ENCODE results near the gene WNT4. TPM values are rescaled to one million over a fixed set of nuclear protein-coding genes. Genes with fewer than 3 reads are reported as not detected.

The WNT4 gene
- total RNA-seq, 1 experiment from 2014 or later, result 1.5 TPM

GRCh38 chr1:22190251-22190650 is 47.4 kb upstream of the WNT4 start:
- no peak for DNase-seq (ENCODE audit: low read depth, low spot score)

More at GRCh38 chr1:22190251-22190650, 47.4 kb upstream of the WNT4 start:
- no peak for TF ChIP-seq EZH2phosphoT487 (IDR thresholded peaks at IDR 0.05; ENCODE audit: borderline replicate concordance)
- TF ChIP-seq CEBPB (IDR thresholded peaks at IDR 0.05; ENCODE audit: low read depth), result no peak
- no peak for TF ChIP-seq CBX3 (IDR thresholded peaks at IDR 0.05; ENCODE audit: low read depth)
- TF ChIP-seq ZNF274 (IDR thresholded peaks at IDR 0.05; ENCODE audit: low read depth, low read length), result no peak
- TF ChIP-seq SP1 (IDR thresholded peaks at IDR 0.05; ENCODE audit: low read depth), result no peak
- TF ChIP-seq ZBTB33 (IDR thresholded peaks at IDR 0.05; ENCODE audit: extremely low read depth, insufficient replicate concordance, low read length), result no peak
- TF ChIP-seq ZFX (IDR thresholded peaks at IDR 0.05), result no peak
- TF ChIP-seq EGR1 (IDR thresholded peaks at IDR 0.05; ENCODE audit: low read depth), result no peak
- TF ChIP-seq SRF (IDR thresholded peaks at IDR 0.05; ENCODE audit: low read depth), result no peak
- TF ChIP-seq, protein P1, sequence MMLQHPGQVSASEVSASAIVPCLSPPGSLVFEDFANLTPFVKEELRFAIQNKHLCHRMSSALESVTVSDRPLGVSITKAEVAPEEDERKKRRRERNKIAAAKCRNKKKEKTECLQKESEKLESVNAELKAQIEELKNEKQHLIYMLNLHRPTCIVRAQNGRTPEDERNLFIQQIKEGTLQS (IDR thresholded peaks at IDR 0.05), result no peak
- no peak for TF ChIP-seq CTCF (IDR thresholded peaks at IDR 0.05 in 2 of 3, conservative IDR thresholded peaks at IDR 0.05 in 1 of 3; ENCODE audit: borderline replicate concordance in 1 of 3, insufficient read depth in 1 of 3, low read depth in 2 of 3, low read length in 2 of 3)
- TF ChIP-seq SIN3A (IDR thresholded peaks at IDR 0.05; ENCODE audit: low read depth), result no peak
- TF ChIP-seq, protein P2, sequence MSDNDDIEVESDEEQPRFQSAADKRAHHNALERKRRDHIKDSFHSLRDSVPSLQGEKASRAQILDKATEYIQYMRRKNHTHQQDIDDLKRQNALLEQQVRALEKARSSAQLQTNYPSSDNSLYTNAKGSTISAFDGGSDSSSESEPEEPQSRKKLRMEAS (IDR thresholded peaks at IDR 0.05), result no peak
- TF ChIP-seq JUND (IDR thresholded peaks at IDR 0.05), result no peak
- Histone ChIP-seq H3K79me2 (ENCODE audit: insufficient read depth, low read length) (no peaks in the 10 kb centered on the region), H3K36me3 (ENCODE audit: control insufficient read depth in 1 of 2, insufficient read depth in 2 of 2, low read length in 2 of 2) (no peaks in the 10 kb centered on the region), H3K27ac (ENCODE audit: low read depth, low read length) (no peak overlapping the region), H3K27me3 (ENCODE audit: insufficient read depth, low read length) (no peaks in the 10 kb centered on the region), H4K20me1 (ENCODE audit: insufficient read depth) (no peaks in the 10 kb centered on the region), H2AFZ (ENCODE audit: low read depth, low read length, poor library complexity, severe bottlenecking) (no peak overlapping the region), H3K9ac (ENCODE audit: low read length) (no peak overlapping the region), H3K4me1 (ENCODE audit: control insufficient read depth in 1 of 2, insufficient read depth in 2 of 2, low read length in 2 of 2) (no peaks in the 10 kb centered on the region), H3K4me2 (ENCODE audit: low read length) (no peak overlapping the region), H3K9me3 (ENCODE audit: control insufficient read depth in 1 of 2, insufficient read depth in 1 of 2, low read depth in 1 of 2, low read length in 2 of 2) (no peaks in the 10 kb centered on the region), H3K9me2 (ENCODE audit: insufficient read depth) (no peaks in the 10 kb centered on the region), H3K4me3 (replicated peaks in 1 of 2; ENCODE audit: low read depth in 1 of 2, low read length in 2 of 2) (no peak overlapping the region)
- CTCF ChIA-PET, result no interaction called here
- POLR2A ChIA-PET, result no interaction called here
- no TSS peak for BruUV-seq (replicated peaks)
- RAD21 ChIA-PET (ENCODE audit: low non-redundant PET in 1 of 2, low total read pairs in 2 of 2, uncharacterized antibody in 2 of 2, unreplicated experiment in 2 of 2), result no interaction called here
- intact Hi-C loops (cut with micrococcal nuclease), result no loop called here
- ATAC-seq, result no peak

All from HCT116 (cell line).